ENCODE results near the gene NPDC1. TPM values are rescaled to one million over a fixed set of nuclear protein-coding genes. Genes with fewer than 3 reads are reported as not detected.

NPDC1 gene
- total RNA-seq, 1 experiment from 2014 or later: 73.9 TPM

GRCh38 chr9:137014166-137014565, 31.8 kb downstream of the NPDC1 start:
- peaks cover 7% of the 10 kb centered on the region for H3K36me3 ChIP-seq (ENCODE audit: insufficient read depth, low read length, poor library complexity, severe bottlenecking)
- no peaks in the 10 kb centered on the region for H3K4me1 ChIP-seq (ENCODE audit: insufficient read depth, low read length, poor library complexity, severe bottlenecking)
- no TSS peak for BruUV-seq (replicated peaks)
- TF ChIP-seq EZH2 (IDR thresholded peaks at IDR 0.05; ENCODE audit: borderline replicate concordance, low read depth, low read length, poor library complexity, severe bottlenecking) (no peak), CTCF (conservative IDR thresholded peaks at IDR 0.05; ENCODE audit: low read depth, low read length) (no peak)
- H3K4me3 ChIP-seq (ENCODE audit: low read depth, low read length, poor library complexity, severe bottlenecking): no peak overlapping the region
- H3K9me3 ChIP-seq (ENCODE audit: low read depth, low read length, poor library complexity, severe bottlenecking): no peaks in the 10 kb centered on the region
- intact Hi-C loops (cut with micrococcal nuclease; ENCODE audit: unreplicated experiment): no loop called here
- H3K27me3 ChIP-seq (replicated peaks; ENCODE audit: insufficient read depth, low read depth, low read length, poor library complexity): no peaks in the 10 kb centered on the region
- H3K27ac ChIP-seq (ENCODE audit: low read depth, low read length, poor library complexity, severe bottlenecking): no peak overlapping the region
- ChIA-PET CTCF (no interaction called here), POLR2A (ENCODE audit: low non-redundant PET) (no interaction called here)
- DNase-seq (ENCODE audit: low spot score): no peak

- intact Hi-C loops (cut with micrococcal nuclease; ENCODE audit: unreplicated experiment): no loop called here
- Histone ChIP-seq H3K4me1 (ENCODE audit: insufficient read depth, low read length, poor library complexity, severe bottlenecking) (no peaks in the 10 kb centered on the region), H3K36me3 (ENCODE audit: insufficient read depth, low read length, poor library complexity, severe bottlenecking) (peaks cover 7% of the 10 kb centered on the region), H3K27ac (ENCODE audit: low read depth, low read length, poor library complexity, severe bottlenecking) (no peak overlapping the region), H3K27me3 (replicated peaks; ENCODE audit: insufficient read depth, low read depth, low read length, poor library complexity) (no peaks in the 10 kb centered on the region), H3K4me3 (ENCODE audit: low read depth, low read length, poor library complexity, severe bottlenecking) (no peak overlapping the region), H3K9me3 (ENCODE audit: low read depth, low read length, poor library complexity, severe bottlenecking) (no peaks in the 10 kb centered on the region)
- no TSS peak for BruUV-seq (replicated peaks)
- POLR2A ChIA-PET (ENCODE audit: low non-redundant PET): no interaction called here
- TF ChIP-seq CTCF (conservative IDR thresholded peaks at IDR 0.05; ENCODE audit: low read depth, low read length) (no peak), EZH2 (IDR thresholded peaks at IDR 0.05; ENCODE audit: borderline replicate concordance, low read depth, low read length, poor library complexity, severe bottlenecking) (no peak)
- DNase-seq (ENCODE audit: low spot score): no peak
- CTCF ChIA-PET: no interaction called here
Measured at GRCh38 chr9:137013571-137013940, 32.4 kb downstream of the NPDC1 start.

GRCh38 chr9:137012694-137013570, 33.0 kb downstream of the NPDC1 start:
- H3K4me3 ChIP-seq (ENCODE audit: low read depth, low read length, poor library complexity, severe bottlenecking): no peak overlapping the region
- peak; percentile 47 for DNase-seq (ENCODE audit: low spot score)
- intact Hi-C loops (cut with micrococcal nuclease; ENCODE audit: unreplicated experiment): no loop called here
- H3K4me1 ChIP-seq (ENCODE audit: insufficient read depth, low read length, poor library complexity, severe bottlenecking): no peaks in the 10 kb centered on the region
- H3K36me3 ChIP-seq (ENCODE audit: insufficient read depth, low read length, poor library complexity, severe bottlenecking): peaks cover 7% of the 10 kb centered on the region
- ChIA-PET POLR2A (ENCODE audit: low non-redundant PET) (no interaction called here), CTCF (no interaction called here)
- no peak overlapping the region for H3K27ac ChIP-seq (ENCODE audit: low read depth, low read length, poor library complexity, severe bottlenecking)
- no peaks in the 10 kb centered on the region for H3K9me3 ChIP-seq (ENCODE audit: low read depth, low read length, poor library complexity, severe bottlenecking)
- BruUV-seq (replicated peaks): no TSS peak
- no peaks in the 10 kb centered on the region for H3K27me3 ChIP-seq (replicated peaks; ENCODE audit: insufficient read depth, low read depth, low read length, poor library complexity)
- TF ChIP-seq CTCF (conservative IDR thresholded peaks at IDR 0.05; ENCODE audit: low read depth, low read length) (no peak), EZH2 (IDR thresholded peaks at IDR 0.05; ENCODE audit: borderline replicate concordance, low read depth, low read length, poor library complexity, severe bottlenecking) (no peak)

All from A673 (cell line).